MM.1S (cell line): ENCODE data around the gene UNC5CL.

ENCODE experiments used
- DNase-seq: peaks from one replicate; pipeline ENCODE4 v3.0.0-alpha.2; 2015
- H2AFZ ChIP-seq: fragments of 300-600 bp; sonication (generic); 2 replicates; pipeline ENCODE4 v1.6.0; 2016; ENCODE audit warnings: antibody characterized with exemption, low read length
- H3F3A ChIP-seq: fragments of 300-600 bp; sonication (generic); 2 replicates; pipeline ENCODE4 v1.6.1; 2016; ENCODE audit warnings: mild to moderate bottlenecking, antibody characterized with exemption, low read length, moderate library complexity, mixed read lengths; ENCODE audit not compliant: insufficient read depth
- H3K27ac ChIP-seq: fragments of 300-600 bp; sonication (generic); 2 replicates; pipeline ENCODE4 v1.5.1; 2016; ENCODE audit warnings: mild to moderate bottlenecking, low read length
- H3K27me3 ChIP-seq: fragments of 300-600 bp; sonication (generic); replicated peaks from 2 replicates; pipeline ENCODE4 v1.6.0; 2016; ENCODE audit warnings: low read length; ENCODE audit not compliant: insufficient read depth
- H3K36me3 ChIP-seq: fragments of 300-600 bp; sonication (generic); replicated peaks from 2 replicates; pipeline ENCODE4 v1.6.1; 2016; ENCODE audit warnings: mild to moderate bottlenecking, low read length, mixed read lengths; ENCODE audit not compliant: insufficient read depth
- H3K4me1 ChIP-seq: fragments of 300-600 bp; sonication (generic); 2 replicates; pipeline ENCODE4 v1.6.1; 2016; ENCODE audit warnings: low read length, mixed read lengths
- H3K4me2 ChIP-seq: fragments of 300-600 bp; sonication (generic); 2 replicates; pipeline ENCODE4 v1.6.0; 2016; ENCODE audit warnings: low read depth, low read length
- H3K4me3 ChIP-seq: fragments of 300-600 bp; sonication (generic); 2 replicates; pipeline ENCODE4 v1.5.1; 2016; ENCODE audit warnings: low read length, mixed read lengths
- H3K79me2 ChIP-seq: fragments of 300-600 bp; sonication (generic); 2 replicates; pipeline ENCODE4 v1.6.1; 2016; ENCODE audit warnings: mixed run types, low read length, mixed read lengths
- H3K9ac ChIP-seq: fragments of 300-600 bp; sonication (generic); 2 replicates; pipeline ENCODE4 v1.6.1; 2016; ENCODE audit warnings: low read length, mixed read lengths
- H3K9me2 ChIP-seq: fragments of 300-600 bp; sonication (generic); replicated peaks from 2 replicates; pipeline ENCODE4 v1.6.1; 2016; ENCODE audit warnings: mild to moderate bottlenecking, low read length, mixed read lengths; ENCODE audit not compliant: insufficient read depth
- H3K9me3 ChIP-seq: fragments of 300-600 bp; sonication (generic); replicated peaks from 2 replicates; pipeline ENCODE4 v1.6.1; 2016; ENCODE audit warnings: mild to moderate bottlenecking, low read length, mixed read lengths; ENCODE audit not compliant: insufficient read depth
- H4K20me1 ChIP-seq: fragments of 300-600 bp; sonication (generic); 2 replicates; pipeline ENCODE4 v1.6.1; 2016; ENCODE audit warnings: mild to moderate bottlenecking, low read length, moderate library complexity, mixed read lengths; ENCODE audit not compliant: insufficient read depth
- CTCF ChIP-seq: fragments of 300-600 bp; sonication (generic); IDR thresholded peaks from 2 replicates; pipeline ENCODE4 v1.5.1; 2016; ENCODE audit warnings: antibody characterized with exemption, low read length, mixed read lengths
- EZH2 ChIP-seq: fragments of 300-600 bp; sonication (generic); optimal IDR thresholded peaks from 2 replicates; pipeline ENCODE3; 2017; ENCODE audit warnings: low read depth, mild to moderate bottlenecking, antibody characterized with exemption, low read length, mixed read lengths
- EZH2phosphoT487 ChIP-seq: fragments of 300-600 bp; sonication (generic); IDR thresholded peaks from 2 replicates; pipeline ENCODE4 v1.6.1; 2018; ENCODE audit warnings: antibody characterized with exemption, low read length

Gene UNC5CL

GRCh38 chr6:41062056-41062455, 23.0 kb upstream of the UNC5CL start:
- no peak for DNase-seq
- H3K27me3 ChIP-seq = no peaks in the 10 kb centered on the region
- no peaks in the 10 kb centered on the region for H3K9me3 ChIP-seq
- H3K9me2 ChIP-seq = no peaks in the 10 kb centered on the region
- no peak overlapping the region for H3K4me2 ChIP-seq
- peaks cover 14% of the 10 kb centered on the region for H3K4me1 ChIP-seq
- H2AFZ ChIP-seq = no peak overlapping the region
- H3K36me3 ChIP-seq = no peaks in the 10 kb centered on the region
- H3K4me3 ChIP-seq = no peak overlapping the region
- no peak overlapping the region for H3K9ac ChIP-seq
- no peak overlapping the region for H3K27ac ChIP-seq
- no peaks in the 10 kb centered on the region for H4K20me1 ChIP-seq
- H3K79me2 ChIP-seq = no peaks in the 10 kb centered on the region
- H3F3A ChIP-seq = no peaks in the 10 kb centered on the region
- TF ChIP-seq EZH2 (no peak), CTCF (no peak)

GRCh38 chr6:41061196-41061726, 22.2 kb upstream of the UNC5CL start:
- Histone ChIP-seq H3K4me2 (no peak overlapping the region), H3K9ac (no peak overlapping the region), H3K27ac (no peak overlapping the region), H4K20me1 (no peaks in the 10 kb centered on the region), H3K4me1 (peaks cover 11% of the 10 kb centered on the region), H3K4me3 (no peak overlapping the region), H3K9me2 (no peaks in the 10 kb centered on the region), H3K79me2 (no peaks in the 10 kb centered on the region), H3K36me3 (no peaks in the 10 kb centered on the region), H2AFZ (no peak overlapping the region), H3K9me3 (no peaks in the 10 kb centered on the region), H3K27me3 (no peaks in the 10 kb centered on the region), H3F3A (no peaks in the 10 kb centered on the region)
- no peak for DNase-seq
- no peak for TF ChIP-seq EZH2

GRCh38 chr6:41059556-41059955, 20.5 kb upstream of the UNC5CL start:
- Histone ChIP-seq H3K36me3 (no peaks in the 10 kb centered on the region), H3K27ac (no peak overlapping the region), H3K4me3 (no peak overlapping the region), H3K4me2 (no peak overlapping the region), H3K9me3 (no peaks in the 10 kb centered on the region), H3K79me2 (no peaks in the 10 kb centered on the region), H4K20me1 (no peaks in the 10 kb centered on the region), H3K4me1 (peaks cover 13% of the 10 kb centered on the region), H3K9me2 (no peaks in the 10 kb centered on the region), H3F3A (no peaks in the 10 kb centered on the region), H3K9ac (no peak overlapping the region), H3K27me3 (no peaks in the 10 kb centered on the region), H2AFZ (no peak overlapping the region)
- DNase-seq = no peak
- no peak for TF ChIP-seq CTCF
- TF ChIP-seq EZH2phosphoT487 = no peak
- no peak for TF ChIP-seq EZH2

- no peak overlapping the region for H3K9ac ChIP-seq
- no peak overlapping the region for H3K4me3 ChIP-seq
- no peak overlapping the region for H3K4me2 ChIP-seq
- no peaks in the 10 kb centered on the region for H3K79me2 ChIP-seq
- no peak overlapping the region for H2AFZ ChIP-seq
- H3K9me2 ChIP-seq = no peaks in the 10 kb centered on the region
- H4K20me1 ChIP-seq = no peaks in the 10 kb centered on the region
- H3K9me3 ChIP-seq = no peaks in the 10 kb centered on the region
- TF ChIP-seq EZH2phosphoT487 = no peak
- no peak for TF ChIP-seq EZH2
- TF ChIP-seq CTCF = no peak
- no peak overlapping the region for H3K27ac ChIP-seq
- no peak for DNase-seq
- H3K36me3 ChIP-seq = no peaks in the 10 kb centered on the region
- no peaks in the 10 kb centered on the region for H3F3A ChIP-seq
- H3K4me1 ChIP-seq = peaks cover 15% of the 10 kb centered on the region
- no peaks in the 10 kb centered on the region for H3K27me3 ChIP-seq
These were observed 19.8 kb upstream of the UNC5CL start for GRCh38 chr6:41058783-41059181.
